ENCODE results near the gene FAM20C. TPM values are rescaled to one million over a fixed set of nuclear protein-coding genes. Genes with fewer than 3 reads are reported as not detected.
A peak's percentile ranks its signal among the peaks of the same experiment; 100 is the strongest.

The FAM20C gene
- total RNA-seq, 4 donors from 2014 or later = 17.3 to 20.7 (median 19.8) TPM

DNA sequence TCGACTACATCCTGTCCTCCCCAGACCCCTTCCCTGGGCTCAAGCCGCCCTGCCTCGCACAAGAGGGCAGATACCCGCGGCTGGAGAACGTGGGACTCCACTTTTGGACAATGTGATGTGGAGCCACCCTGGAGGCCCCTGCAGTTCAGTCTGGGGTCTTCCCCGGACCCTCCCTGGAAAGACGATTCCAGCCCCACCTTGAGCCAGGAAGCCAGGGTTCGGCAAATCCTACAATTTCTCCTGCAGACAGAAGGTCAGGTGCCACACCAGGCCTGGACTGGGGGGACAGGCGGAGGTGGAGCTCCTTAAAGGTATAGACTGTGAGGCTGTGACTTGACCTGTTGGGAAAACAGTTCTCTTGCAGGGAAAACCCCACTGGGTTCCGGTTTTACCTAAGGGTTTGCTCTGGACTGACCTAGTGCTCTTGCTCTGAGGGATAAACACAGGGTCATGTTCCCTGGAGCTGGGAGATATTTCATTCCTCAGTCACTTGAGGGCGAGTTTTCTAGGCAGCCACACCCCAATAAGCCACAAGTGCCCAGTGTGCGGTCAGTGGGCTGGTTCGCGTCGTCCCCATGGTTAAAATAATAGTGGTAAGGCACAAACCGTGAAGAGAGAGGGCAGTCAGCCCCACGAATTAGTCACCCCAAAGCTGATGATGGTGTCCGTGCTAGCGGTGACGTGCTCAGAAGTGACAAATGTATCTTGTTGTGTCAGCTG, 99.2 kb downstream of the FAM20C start:
- TF ChIP-seq POLR2A (IDR thresholded peaks at IDR 0.05) (no peak), CTCF (IDR thresholded peaks at IDR 0.05) (no peak)
- H3K4me3 ChIP-seq (ENCODE audit: low read depth, poor library complexity, severe bottlenecking) = no peak overlapping the region
- intact Hi-C loops (cut with DNase I; ENCODE audit: low total_unique reads) = no loop called here
- peak in 1 of 2 donors; percentile 71 for DNase-seq (ENCODE audit: low spot score in 2 of 2)
- WGBS, 2 donors = 68 to 76% methylated on average over 11 to 17 of the region's 21 CpGs

GRCh38 chr7:292226-292625, 99.9 kb downstream of the FAM20C start:
- no peak for DNase-seq (ENCODE audit: low spot score in 2 of 2)
- H3K4me3 ChIP-seq (ENCODE audit: low read depth, poor library complexity, severe bottlenecking) = no peak overlapping the region
- TF ChIP-seq POLR2A (IDR thresholded peaks at IDR 0.05) = no peak
- TF ChIP-seq CTCF (IDR thresholded peaks at IDR 0.05) = no peak
- intact Hi-C loops (cut with DNase I; ENCODE audit: low total_unique reads) = no loop called here
- 66 to 67% methylated on average over 7 of the region's 7 CpGs for WGBS, 2 donors

DNA sequence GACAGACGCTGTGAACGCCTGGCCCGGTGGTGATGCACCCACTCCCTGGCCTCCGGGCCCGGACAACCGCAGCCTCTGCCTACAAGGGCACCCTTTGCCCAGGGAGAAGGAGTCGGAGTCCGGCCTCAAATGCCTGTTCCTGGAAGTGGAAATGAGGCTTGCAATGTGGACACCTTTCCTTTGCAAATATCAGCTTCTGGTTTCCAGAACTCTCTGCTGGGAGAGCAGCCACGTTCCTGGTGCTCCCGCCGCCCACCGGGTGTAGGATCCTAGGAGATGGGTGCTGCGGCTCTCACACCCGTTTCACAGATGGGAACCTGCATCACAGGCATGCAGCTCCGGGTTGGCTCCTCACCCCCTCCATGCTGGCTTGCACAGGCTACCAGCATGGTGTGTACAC, 100.5 kb downstream of the FAM20C start:
- peak in 1 of 2 donors; percentile 63 for DNase-seq (ENCODE audit: low spot score in 2 of 2)
- no peak overlapping the region for H3K4me3 ChIP-seq (ENCODE audit: low read depth, poor library complexity, severe bottlenecking)
- no peak for TF ChIP-seq POLR2A (IDR thresholded peaks at IDR 0.05)
- TF ChIP-seq CTCF (IDR thresholded peaks at IDR 0.05) = no peak
- intact Hi-C loops (cut with DNase I; ENCODE audit: low total_unique reads) = no loop called here
- 71 to 79% methylated on average over 13 to 15 of the region's 15 CpGs for WGBS, 2 donors

DNA sequence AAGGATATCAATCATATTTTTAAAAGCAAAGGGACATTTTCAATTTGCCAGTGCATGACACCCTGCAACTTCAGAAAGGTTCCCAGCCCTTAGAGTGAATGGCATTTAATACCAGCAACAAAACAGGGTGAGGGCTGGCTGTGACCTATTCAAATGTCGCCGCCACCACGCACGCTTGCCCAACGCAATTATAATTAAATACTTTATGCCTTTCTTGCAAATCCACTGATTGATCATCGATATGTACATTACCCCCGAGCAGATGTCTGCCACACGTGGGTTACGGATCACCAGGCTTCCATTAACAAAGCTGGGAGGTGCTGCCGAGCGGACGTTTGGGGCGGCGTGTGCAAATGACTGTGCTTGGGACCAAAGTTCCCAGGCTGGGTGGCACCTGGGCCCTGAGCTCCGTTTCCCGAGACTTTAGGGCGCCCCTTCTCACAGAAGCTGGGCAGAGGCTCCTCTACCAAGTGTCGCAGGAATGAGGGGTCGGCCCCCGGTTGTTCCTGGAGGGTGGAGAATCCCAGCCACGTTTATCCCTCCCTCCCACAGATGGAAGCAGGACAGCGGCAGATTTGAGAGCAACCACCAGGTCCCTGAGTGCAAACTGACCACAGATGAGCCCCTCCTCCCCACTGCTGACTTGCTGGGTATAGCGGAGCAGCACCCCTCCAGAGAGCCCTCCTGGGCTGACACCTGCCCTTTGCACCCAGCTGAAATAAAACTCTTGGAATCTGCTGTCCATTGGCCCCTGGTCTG, 101.5 kb downstream of the FAM20C start:
- TF ChIP-seq CTCF (IDR thresholded peaks at IDR 0.05) = no peak
- no peak for TF ChIP-seq POLR2A (IDR thresholded peaks at IDR 0.05)
- H3K4me3 ChIP-seq (ENCODE audit: low read depth, poor library complexity, severe bottlenecking) = no peak overlapping the region
- 73 to 76% methylated on average over 22 to 23 of the region's 23 CpGs for WGBS, 2 donors
- intact Hi-C loops (cut with DNase I; ENCODE audit: low total_unique reads) = no loop called here
- peak in 1 of 2 donors; percentile 72 for DNase-seq (ENCODE audit: low spot score in 2 of 2)

DNA sequence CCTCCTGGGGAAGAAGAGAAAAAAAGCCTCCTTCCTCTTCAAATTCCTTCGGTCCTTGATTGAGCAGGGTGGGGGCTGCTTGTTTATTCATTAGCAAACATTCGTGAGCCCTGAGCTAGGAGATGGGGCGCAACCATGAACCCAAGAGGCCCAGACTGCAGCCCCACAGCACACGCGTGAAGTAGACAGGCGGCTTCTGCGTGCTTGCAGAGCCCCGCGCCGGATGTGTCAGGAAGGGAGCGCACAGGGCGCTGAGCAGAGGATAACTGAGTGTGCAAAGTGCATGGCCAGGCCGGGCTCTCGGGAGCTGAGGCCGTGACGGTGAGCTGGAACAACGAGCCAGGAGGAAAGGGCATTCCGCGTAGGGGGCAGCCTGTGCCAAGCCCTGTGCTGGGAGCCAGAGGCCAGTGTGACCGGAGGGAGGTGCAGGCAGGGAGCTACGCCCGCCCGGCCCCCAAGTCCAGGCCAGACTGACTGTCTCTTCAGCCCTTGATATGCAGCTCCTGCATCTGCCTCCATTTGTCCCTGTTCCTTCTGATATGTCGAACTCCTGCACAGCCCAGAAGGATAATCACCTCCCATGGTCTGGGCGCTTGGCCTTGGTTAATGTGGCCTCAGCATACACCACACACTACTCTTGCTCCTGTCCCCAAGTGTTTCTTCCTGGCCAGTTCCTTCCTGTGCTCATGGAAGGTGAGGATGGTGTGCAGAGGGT, 102.2 kb downstream of the FAM20C start:
- TF ChIP-seq CTCF (IDR thresholded peaks at IDR 0.05) (no peak), POLR2A (IDR thresholded peaks at IDR 0.05) (no peak)
- DNase-seq (ENCODE audit: low spot score in 2 of 2) = peak in 1 of 2 donors; percentile 77
- H3K4me3 ChIP-seq (ENCODE audit: low read depth, poor library complexity, severe bottlenecking) = no peak overlapping the region
- WGBS, 2 donors = 84 to 91% methylated on average over 25 of the region's 25 CpGs
- intact Hi-C loops (cut with DNase I; ENCODE audit: low total_unique reads) = no loop called here
